SU-DHL-6 (cell line): Measurements from ENCODE around the gene RBPMS2.

ENCODE experiments used
- H2AFZ ChIP-seq: fragments of 200-600 bp; sonication (generic); 2 replicates; pipeline ENCODE4 v1.6.1; 2014; ENCODE audit warnings: low read depth, mild to moderate bottlenecking, moderate library complexity, mixed read lengths, antibody characterized with exemption, low read length; ENCODE audit not compliant: severe bottlenecking
- H3F3A ChIP-seq: fragments of 200-600 bp; shearing (Covaris generic); 2 replicates; pipeline ENCODE4 v1.6.0; 2016; ENCODE audit warnings: antibody characterized with exemption, mild to moderate bottlenecking; ENCODE audit not compliant: insufficient read depth
- H3K27ac ChIP-seq: fragments of 200-600 bp; sonication (generic); 2 replicates; pipeline ENCODE4 v1.5.1; 2016; ENCODE audit warnings: low read depth, mild to moderate bottlenecking, low read length, moderate library complexity, mixed read lengths
- H3K27me3 ChIP-seq: fragments of 200-600 bp; sonication (generic), shearing (Covaris generic); 2 replicates; pipeline ENCODE4 v1.6.0; 2014; ENCODE audit warnings: mild to moderate bottlenecking, low read length
- H3K36me3 ChIP-seq: fragments of 200-600 bp; sonication (generic); 2 replicates; pipeline ENCODE4 v1.6.1; 2014; ENCODE audit warnings: mild to moderate bottlenecking, low read length, mixed read lengths
- H3K4me2 ChIP-seq: fragments of 300-600, 200-600 bp; shearing (Covaris generic), sonication (generic); 2 replicates; pipeline ENCODE4 v1.6.0; 2014; ENCODE audit warnings: low read length, low read depth, mild to moderate bottlenecking; ENCODE audit not compliant: poor library complexity, severe bottlenecking
- H3K4me3 ChIP-seq: fragments of 200-600 bp; sonication (generic); 2 replicates; pipeline ENCODE4 v1.5.1; 2014; ENCODE audit warnings: antibody characterized with exemption, low read length, mild to moderate bottlenecking, mixed read lengths; ENCODE audit not compliant: insufficient read depth, poor library complexity, severe bottlenecking
- H3K79me2 ChIP-seq: fragments of 200-600 bp; sonication (generic); 2 replicates; pipeline ENCODE4 v1.6.1; 2014; ENCODE audit warnings: mild to moderate bottlenecking, low read length, moderate library complexity; ENCODE audit not compliant: insufficient read depth
- H3K9ac ChIP-seq: fragments of 200-600 bp; sonication (generic); 2 replicates; pipeline ENCODE4 v1.7.0; 2014; ENCODE audit warnings: mild to moderate bottlenecking, low read length
- H3K9me2 ChIP-seq: fragments of 200-600 bp; sonication (generic); replicated peaks from 2 replicates; pipeline ENCODE4 v1.6.1; 2014; ENCODE audit warnings: low read length; ENCODE audit not compliant: insufficient read depth
- H3K9me3 ChIP-seq: fragments of 200-600 bp; sonication (generic); 2 replicates; pipeline ENCODE4 v1.6.1; 2014; ENCODE audit warnings: low read length, mixed read lengths; ENCODE audit not compliant: insufficient read depth
- H4K20me1 ChIP-seq: fragments of 200-600 bp; sonication (generic); 2 replicates; pipeline ENCODE4 v1.6.1; 2014; ENCODE audit warnings: low read depth, mild to moderate bottlenecking, antibody characterized with exemption, low read length, moderate library complexity, mixed read lengths
- CTCF ChIP-seq: fragments of 200-600 bp; sonication (generic); IDR thresholded peaks from one replicate; pipeline ENCODE4 v1.5.1; 2017; ENCODE audit warnings: antibody characterized with exemption, mild to moderate bottlenecking, low read length, moderate library complexity; ENCODE audit not compliant: insufficient read depth, poor library complexity, severe bottlenecking
- EZH2phosphoT487 ChIP-seq: fragments of 200-600 bp; sonication (generic), shearing (Covaris generic); conservative IDR thresholded peaks from 2 replicates; pipeline ENCODE4 v1.6.1; 2018; ENCODE audit warnings: mild to moderate bottlenecking, antibody characterized with exemption, low read length, moderate library complexity, mixed read lengths

Gene RBPMS2

GRCh38 chr15:64746921-64747320 lies 28.5 kb downstream of the RBPMS2 start:
- H3K27me3 ChIP-seq = no peaks in the 10 kb centered on the region
- H3K4me2 ChIP-seq = no peak overlapping the region

GRCh38 chr15:64746356-64746755 lies 29.0 kb downstream of the RBPMS2 start:
- no peak for TF ChIP-seq EZH2phosphoT487
- TF ChIP-seq CTCF = no peak

More at GRCh38 chr15:64746921-64747320, 28.5 kb downstream of the RBPMS2 start:
- TF ChIP-seq EZH2phosphoT487 (no peak), CTCF (no peak)
- H3K36me3 ChIP-seq = no peaks in the 10 kb centered on the region
- H4K20me1 ChIP-seq = no peaks in the 10 kb centered on the region
- H3F3A ChIP-seq = no peaks in the 10 kb centered on the region
- H3K9me3 ChIP-seq = no peaks in the 10 kb centered on the region
- no peak overlapping the region for H2AFZ ChIP-seq
- H3K4me3 ChIP-seq = no peak overlapping the region
- H3K9me2 ChIP-seq = no peaks in the 10 kb centered on the region
- no peak overlapping the region for H3K27ac ChIP-seq
- no peak overlapping the region for H3K9ac ChIP-seq
- no peaks in the 10 kb centered on the region for H3K79me2 ChIP-seq

GRCh38 chr15:64743691-64744090 lies 31.7 kb downstream of the RBPMS2 start:
- no peaks in the 10 kb centered on the region for H4K20me1 ChIP-seq
- H3K9me2 ChIP-seq = no peaks in the 10 kb centered on the region
- no peak overlapping the region for H2AFZ ChIP-seq
- H3K79me2 ChIP-seq = no peaks in the 10 kb centered on the region
- no peak overlapping the region for H3K27ac ChIP-seq
- no peaks in the 10 kb centered on the region for H3K9me3 ChIP-seq
- no peak overlapping the region for H3K4me3 ChIP-seq
- no peak overlapping the region for H3K9ac ChIP-seq
- H3K36me3 ChIP-seq = no peaks in the 10 kb centered on the region
- H3F3A ChIP-seq = no peaks in the 10 kb centered on the region
- TF ChIP-seq EZH2phosphoT487 = no peak
- TF ChIP-seq CTCF = no peak
- H3K4me2 ChIP-seq = no peak overlapping the region
- no peaks in the 10 kb centered on the region for H3K27me3 ChIP-seq

More at GRCh38 chr15:64746356-64746755, 29.0 kb downstream of the RBPMS2 start:
- Histone ChIP-seq H3K9ac (no peak overlapping the region), H3K9me2 (no peaks in the 10 kb centered on the region), H3K36me3 (no peaks in the 10 kb centered on the region), H4K20me1 (no peaks in the 10 kb centered on the region), H3F3A (no peaks in the 10 kb centered on the region), H2AFZ (no peak overlapping the region), H3K27ac (no peak overlapping the region), H3K79me2 (no peaks in the 10 kb centered on the region), H3K27me3 (no peaks in the 10 kb centered on the region), H3K4me2 (no peak overlapping the region), H3K9me3 (no peaks in the 10 kb centered on the region), H3K4me3 (no peak overlapping the region)

GRCh38 chr15:64742921-64743320 lies 32.5 kb downstream of the RBPMS2 start:
- Histone ChIP-seq H3K9me2 (no peaks in the 10 kb centered on the region), H3K4me3 (no peak overlapping the region), H2AFZ (no peak overlapping the region), H3K4me2 (no peak overlapping the region), H3K79me2 (no peaks in the 10 kb centered on the region), H3K36me3 (no peaks in the 10 kb centered on the region), H4K20me1 (no peaks in the 10 kb centered on the region), H3F3A (no peaks in the 10 kb centered on the region), H3K9me3 (no peaks in the 10 kb centered on the region), H3K27me3 (no peaks in the 10 kb centered on the region), H3K27ac (no peak overlapping the region), H3K9ac (no peak overlapping the region)
- TF ChIP-seq EZH2phosphoT487 (no peak), CTCF (no peak)
